HG03025 (cell line): ENCODE data around the gene UBE2J1.
"Not testable (repeated sequence)": the region's sequence is repeated elsewhere in the genome, so short reads cannot be mapped to it uniquely, and the experiment has no call there.

Experiments used
- ATAC-seq: cut with Tn5 transposase; IDR thresholded peaks from one replicate; pipeline ENCODE4 v1.9.1; 2021; ENCODE audit warnings: mild to moderate bottlenecking, moderate library complexity; ENCODE audit not compliant: unreplicated experiment, low FRiP score

Gene UBE2J1

DNA sequence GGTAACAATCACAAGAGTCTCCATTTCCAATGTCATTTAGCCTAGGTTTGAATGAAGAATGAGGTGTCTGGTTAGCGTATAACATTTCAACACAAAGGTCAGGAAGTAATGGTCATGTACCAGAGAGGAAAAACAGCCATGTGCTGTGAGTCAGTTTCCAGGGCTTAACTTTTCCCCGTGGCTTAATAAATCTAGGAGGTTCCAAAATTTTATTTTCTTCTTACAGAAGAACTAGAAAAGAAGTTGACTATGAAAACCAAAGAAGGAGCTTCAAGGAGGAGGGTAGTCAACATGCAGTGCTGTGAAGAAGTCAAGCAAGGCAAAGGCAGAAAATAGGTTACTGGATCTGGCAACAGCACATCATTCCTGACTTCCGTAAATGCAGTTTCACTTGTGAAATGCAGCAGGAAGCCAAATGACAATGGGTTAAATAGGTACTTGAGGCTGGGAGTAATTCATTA, 29.0 kb downstream of the UBE2J1 start:
- ATAC-seq: no peak

DNA sequence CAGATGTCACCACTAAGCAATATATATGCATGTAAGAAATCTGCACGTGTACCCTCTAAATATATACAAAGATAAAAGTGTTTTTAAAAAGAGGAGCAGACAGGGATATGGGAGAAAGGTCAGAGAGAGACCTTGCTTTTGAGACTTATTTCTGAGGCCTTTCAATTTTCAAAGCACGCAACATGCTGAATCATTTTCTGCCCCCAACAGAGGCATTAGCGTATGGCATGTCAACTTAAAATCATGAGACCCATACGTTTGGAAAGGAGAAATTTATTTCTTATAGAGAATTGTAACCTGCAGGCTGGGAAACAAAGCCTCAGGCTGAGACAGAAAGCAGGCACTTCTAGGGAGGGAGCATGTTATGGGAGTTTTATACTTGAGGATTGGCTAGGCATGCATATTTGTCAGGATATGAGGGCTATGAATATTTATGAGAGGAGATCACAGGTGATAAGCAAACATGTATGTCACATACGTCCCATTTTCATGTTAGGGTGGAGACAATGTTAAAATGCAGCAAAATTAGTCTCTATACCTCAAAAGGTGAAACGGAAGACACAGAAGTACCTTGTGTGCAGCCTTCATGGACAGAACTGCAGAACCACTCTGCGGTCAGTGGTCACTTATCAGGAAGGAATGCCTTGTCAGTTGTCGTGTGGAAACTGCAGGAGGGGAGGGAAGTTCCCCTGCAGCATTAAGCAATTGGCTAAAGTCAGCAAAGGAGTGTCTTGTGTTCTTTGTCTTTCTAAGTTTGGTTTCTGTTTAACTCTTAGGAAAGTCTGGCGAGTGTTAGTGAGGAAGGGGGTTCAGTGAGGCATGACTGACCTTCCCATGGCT, 31.2 kb downstream of the UBE2J1 start:
- ATAC-seq: no peak

DNA sequence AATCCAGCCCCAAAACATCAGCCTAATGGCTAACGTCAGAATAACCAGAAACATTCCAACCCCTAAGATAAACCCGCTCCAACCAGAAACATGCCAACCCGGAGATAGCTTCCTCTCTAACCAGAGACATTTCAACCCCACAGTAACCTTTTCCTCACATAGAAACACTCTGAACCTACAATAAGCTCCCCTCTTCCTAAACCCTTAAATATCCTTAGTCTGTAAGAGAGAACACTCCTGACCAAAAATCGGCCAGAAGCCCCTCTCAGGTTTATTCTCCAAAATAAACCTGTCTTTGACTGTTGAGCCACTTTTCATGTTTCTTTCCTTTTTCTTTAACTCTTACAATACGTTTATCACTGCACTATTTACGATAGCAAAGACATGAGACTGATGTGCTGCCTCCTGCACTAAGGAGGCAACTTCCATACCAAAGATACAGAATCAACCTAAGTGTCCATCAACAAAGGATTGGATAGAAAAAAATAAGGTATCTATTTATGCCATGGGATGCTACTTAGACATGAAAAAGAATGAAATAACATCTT, 32.4 kb downstream of the UBE2J1 start:
- no peak for ATAC-seq

GRCh38 chr6:89317067-89317466, 35.5 kb downstream of the UBE2J1 start:
- ATAC-seq: no peak

DNA sequence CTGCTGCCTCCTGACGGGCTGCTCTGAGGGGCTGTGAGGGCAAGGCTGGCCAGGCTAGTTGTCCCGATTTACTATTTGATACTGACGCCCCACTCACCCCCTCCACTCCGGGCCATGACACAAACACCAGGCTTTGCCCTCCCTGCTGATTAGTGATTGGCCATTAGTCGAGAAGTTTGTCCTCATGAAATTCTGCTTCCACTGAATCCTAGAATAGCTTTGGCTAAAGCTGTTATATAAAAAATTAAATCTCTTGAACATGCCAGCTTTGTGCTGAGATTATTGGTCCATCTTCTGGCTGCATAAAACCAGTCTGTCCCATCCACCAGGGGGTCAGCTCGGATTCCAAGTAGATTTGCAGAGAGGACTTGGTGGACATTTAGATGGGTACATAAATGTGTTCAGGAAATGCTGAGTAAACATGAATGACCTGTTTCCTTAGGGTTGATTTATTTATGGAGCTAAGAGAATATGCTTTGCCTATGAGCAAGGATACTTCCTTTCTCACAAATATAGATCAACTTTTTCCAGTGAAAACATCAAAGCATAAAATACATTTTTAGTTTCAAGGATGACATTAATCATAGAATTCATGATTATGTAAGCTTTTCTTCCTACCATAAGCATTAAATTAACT, 37.2 kb downstream of the UBE2J1 start, which contains the start of gene GABRR2:
TSS of gene GABRR2 (minus strand) at position 51 of the 637 bp plus-strand sequence. CDS start 134 bp downstream, outside the sequence.
- no peak for ATAC-seq

- ATAC-seq: no peak
Measured at GRCh38 chr6:89314692-89315091, 37.8 kb downstream of the UBE2J1 start.

DNA sequence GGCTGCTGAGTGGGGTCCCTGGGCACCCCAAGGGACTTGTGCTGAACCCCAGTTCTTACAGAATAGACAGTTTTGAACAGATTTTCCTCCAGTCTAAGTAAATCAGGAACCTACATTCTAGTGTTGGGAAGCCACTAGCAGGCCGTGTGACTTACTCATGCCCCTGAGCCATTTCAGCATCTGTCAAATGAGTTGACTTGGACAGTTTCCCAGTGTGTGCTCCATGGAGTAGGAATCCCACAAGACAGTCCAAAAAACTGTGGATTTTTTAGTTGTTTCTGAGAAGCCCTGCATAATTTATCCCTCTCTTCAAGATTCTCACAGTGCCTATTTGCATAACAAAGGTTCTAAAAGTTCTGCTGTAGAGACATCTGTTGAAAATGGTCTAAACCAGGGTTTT, 39.5 kb downstream of the UBE2J1 start:
- no peak for ATAC-seq

DNA sequence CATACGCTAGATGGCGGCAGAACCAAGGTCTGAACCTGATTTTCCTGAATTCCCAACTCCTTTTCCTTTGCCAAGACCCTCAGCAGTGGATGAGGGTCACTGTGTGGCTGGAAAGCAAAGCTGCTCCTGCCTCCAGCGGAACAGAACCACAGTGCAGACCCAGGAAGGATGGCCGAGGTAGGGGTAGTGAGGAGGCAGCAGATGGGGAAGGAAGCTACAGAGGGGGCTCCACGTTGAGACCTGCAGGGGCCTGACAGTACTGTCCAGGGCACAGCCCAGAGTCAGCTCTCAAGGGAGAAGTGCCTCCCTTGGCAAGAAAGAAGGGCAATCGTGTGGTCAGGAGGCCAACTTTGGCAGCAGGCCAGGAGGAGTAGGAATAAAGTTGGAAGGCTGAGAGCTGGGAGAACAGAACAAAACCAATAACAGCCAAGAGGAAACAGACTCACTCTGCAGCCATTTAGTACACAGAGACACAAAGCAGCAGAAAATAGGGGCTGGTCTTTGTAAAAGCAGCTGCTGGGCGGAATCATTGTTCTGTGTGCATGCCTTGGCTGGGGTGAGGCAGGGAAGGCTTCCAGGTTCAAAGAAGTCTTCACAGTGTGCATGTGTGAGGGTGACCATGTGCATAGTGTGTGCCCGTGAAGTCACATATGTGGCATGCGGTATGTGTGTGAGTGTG, 40.5 kb downstream of the UBE2J1 start:
- no peak for ATAC-seq

GRCh38 chr6:89311530-89311852, 41.0 kb downstream of the UBE2J1 start:
- ATAC-seq: no peak

- ATAC-seq: no peak
Measured at GRCh38 chr6:89310929-89311328, 41.6 kb downstream of the UBE2J1 start.

- ATAC-seq: no peak
Measured at GRCh38 chr6:89308525-89309395, 43.8 kb downstream of the UBE2J1 start.

DNA sequence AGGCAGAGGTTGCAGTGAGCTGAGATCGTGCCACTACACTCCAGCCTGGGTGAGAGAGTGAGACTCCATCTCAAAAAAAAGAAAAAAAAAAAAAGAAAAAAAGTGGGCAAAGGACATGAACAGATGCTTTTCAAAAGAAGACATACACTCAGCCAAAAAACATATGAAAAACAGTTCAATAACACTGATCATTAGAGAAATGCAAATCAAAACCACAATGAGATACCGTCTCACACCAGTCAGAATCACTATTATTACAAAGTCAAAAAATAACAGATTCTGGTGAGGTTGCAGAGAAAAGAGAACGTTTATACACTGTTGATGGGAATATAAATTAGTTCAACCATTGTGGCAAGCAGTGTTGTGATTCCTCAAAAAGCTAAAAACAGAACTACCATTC, 48.0 kb downstream of the UBE2J1 start:
- ATAC-seq: not testable (repeated sequence)

GRCh38 chr6:89302936-89303335, 49.6 kb downstream of the UBE2J1 start:
- no peak for ATAC-seq

GRCh38 chr6:89302195-89302770, 50.2 kb downstream of the UBE2J1 start:
- no peak for ATAC-seq

GRCh38 chr6:89301586-89302194, 50.8 kb downstream of the UBE2J1 start:
- ATAC-seq: no peak

GRCh38 chr6:89299466-89299850, 53.1 kb downstream of the UBE2J1 start:
- no peak for ATAC-seq

DNA sequence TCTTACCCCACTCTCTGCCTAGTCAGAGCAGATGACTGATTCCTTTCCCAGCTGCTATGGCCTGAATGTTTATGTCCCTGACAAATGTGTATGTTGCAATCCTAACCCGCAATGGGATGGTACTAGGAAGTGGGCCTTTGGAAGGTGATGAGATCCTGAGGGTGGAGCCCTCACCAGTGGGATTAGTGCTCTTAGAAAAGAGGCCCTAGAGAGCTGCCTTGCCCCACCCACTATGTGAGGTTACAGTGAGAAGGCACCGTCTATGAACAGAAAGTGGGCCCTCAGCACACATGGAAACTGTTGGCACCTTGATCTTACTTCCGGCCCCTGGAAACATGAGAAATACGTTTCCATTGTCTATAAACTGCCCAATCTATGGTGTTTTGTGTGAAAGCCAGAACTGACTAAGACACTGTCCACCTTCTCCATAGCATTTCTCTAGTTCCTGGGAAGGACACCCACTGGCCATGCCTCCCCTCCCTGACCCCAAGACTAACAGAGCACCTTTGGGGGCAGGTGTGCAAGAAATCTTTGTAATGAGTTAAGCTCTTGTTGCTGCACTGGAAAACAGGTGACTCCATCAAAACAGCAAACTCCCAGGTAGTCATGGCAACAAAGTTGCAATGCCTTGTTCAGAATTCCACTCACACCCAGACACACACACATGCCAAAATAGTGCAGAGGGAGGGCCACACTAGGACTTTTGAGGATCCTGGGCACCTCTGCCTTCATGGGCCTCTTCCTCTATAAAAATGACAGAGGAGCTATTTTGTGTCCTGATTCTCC, 53.6 kb downstream of the UBE2J1 start:
- peak; percentile 49 for ATAC-seq

DNA sequence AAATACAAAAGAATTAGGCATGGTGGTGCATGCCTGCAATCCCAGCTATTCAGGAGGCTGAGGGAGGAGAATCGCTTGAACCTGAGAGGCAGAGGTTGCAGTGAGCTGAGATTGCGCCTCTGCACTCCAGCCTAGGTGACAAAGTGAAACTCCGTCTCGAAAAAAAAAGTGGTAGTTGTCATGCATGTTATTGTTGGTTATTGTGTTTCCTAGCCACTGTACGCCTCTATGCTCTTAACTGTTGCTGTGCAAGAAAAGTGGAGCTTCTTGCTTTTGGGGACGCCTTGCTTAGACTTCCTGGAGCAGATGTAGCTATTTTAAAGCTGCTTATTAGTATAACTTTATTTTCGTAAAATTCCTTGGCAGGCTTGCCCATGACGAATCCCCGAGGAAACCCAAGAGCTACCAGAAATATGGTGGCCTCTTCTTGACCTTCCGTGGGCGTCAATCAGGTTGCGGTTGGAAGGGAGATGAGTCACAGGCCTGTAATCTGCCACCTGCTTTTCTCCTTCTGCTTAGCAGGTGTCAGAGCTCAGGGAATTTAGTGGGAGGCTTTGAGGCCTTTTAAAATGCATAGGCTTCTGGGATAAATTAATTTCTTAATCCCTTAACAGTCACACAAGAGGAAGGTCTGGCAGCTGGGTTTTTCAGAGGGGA, 54.7 kb downstream of the UBE2J1 start:
- ATAC-seq: peak; percentile 86
